ENCODE data around the gene TAS2R1.

The TAS2R1 gene, protein sequence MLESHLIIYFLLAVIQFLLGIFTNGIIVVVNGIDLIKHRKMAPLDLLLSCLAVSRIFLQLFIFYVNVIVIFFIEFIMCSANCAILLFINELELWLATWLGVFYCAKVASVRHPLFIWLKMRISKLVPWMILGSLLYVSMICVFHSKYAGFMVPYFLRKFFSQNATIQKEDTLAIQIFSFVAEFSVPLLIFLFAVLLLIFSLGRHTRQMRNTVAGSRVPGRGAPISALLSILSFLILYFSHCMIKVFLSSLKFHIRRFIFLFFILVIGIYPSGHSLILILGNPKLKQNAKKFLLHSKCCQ

DNA sequence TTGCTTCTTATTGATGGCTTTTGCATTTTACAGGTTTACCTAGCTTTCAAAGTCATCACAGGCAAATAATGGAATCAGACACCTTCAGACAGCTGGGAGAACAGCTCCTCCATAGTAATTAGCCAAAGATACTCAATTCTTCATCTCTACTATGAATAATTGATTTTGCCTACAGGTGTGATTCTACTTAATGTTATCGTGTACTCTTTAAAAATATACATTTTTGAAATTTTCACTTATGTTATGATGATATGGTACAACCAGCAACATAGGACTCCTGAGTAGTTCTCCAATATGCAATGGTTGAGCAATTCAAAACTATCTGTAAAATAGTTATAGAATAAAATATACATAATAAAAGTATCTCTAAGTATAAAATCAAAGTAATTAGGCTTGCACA is at the start of gene TAS2R1:
TAS2R1 (minus strand) TSS at position 101 of the 400 bp plus-strand sequence. CDS start 319 bp downstream, outside the sequence.
- no peak for DNase-seq
- in situ Hi-C loops (cut with MboI; ENCODE audit: low pct_unique_long_range_greater_than_20kb, low sequenced_read_pairs) = no loop called here

DNA sequence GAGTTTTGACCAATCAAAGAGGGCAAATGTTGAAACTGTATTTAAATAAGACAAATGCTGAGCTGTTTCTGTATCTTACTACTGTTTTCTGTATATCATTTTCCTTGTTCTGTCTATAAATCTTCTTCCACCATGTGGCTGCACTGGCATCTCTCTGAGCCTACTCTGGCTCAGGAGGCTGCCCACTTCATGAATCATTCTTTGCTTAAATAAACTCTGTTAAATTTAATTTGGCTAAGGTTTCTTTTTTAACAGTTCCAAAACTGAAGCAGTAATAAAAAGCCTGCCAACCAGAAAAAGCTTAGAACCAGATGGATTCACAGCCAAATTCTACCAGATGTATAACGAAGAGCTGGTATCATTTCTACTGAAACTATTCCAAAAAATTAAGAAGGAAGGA is 40.2 kb upstream of the TAS2R1 start:
- in situ Hi-C loops (cut with MboI; ENCODE audit: low pct_unique_long_range_greater_than_20kb, low sequenced_read_pairs) = no loop called here
- DNase-seq = no peak

DNA sequence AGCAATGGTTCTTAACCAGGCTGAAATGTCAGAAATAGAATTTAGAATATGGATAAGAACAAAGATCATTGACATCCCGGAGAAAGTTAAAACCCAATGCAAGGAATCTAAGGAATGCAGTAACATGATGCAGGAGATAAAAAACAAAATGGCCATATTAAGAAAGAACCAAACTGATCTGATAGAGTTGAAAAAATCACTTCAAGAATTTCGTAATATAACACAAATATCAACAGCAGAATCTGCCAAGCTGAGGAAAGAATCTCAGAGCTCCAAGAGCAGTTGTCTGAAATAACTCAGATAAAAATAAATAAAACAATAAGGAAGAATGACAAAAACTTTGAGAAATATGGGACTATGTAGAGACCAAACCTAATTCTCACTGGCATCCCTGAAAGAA is 37.8 kb upstream of the TAS2R1 start:
- no peak for DNase-seq
- in situ Hi-C loops (cut with MboI; ENCODE audit: low pct_unique_long_range_greater_than_20kb, low sequenced_read_pairs) = no loop called here

DNA sequence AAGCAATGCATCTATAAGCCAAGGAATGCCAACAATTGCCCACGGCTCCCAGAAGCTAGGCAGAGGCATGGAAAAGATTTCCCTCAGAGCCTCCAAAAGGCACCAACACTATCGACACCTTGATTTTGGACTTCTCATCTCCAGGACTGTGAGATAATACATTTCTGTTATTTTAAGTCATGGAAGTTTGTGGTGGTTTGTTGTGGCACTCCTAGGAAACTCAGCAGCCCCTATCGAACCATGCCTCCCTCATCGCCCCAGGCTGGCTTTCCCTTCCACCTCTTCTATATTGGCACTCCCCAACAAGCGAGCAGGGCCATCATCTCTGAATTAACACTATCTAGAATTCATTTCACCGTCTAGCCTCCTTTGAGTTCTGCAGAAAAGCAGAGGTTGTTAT is 33.7 kb upstream of the TAS2R1 start:
- DNase-seq = no peak
- in situ Hi-C loops (cut with MboI; ENCODE audit: low pct_unique_long_range_greater_than_20kb, low sequenced_read_pairs) = no loop called here

DNA sequence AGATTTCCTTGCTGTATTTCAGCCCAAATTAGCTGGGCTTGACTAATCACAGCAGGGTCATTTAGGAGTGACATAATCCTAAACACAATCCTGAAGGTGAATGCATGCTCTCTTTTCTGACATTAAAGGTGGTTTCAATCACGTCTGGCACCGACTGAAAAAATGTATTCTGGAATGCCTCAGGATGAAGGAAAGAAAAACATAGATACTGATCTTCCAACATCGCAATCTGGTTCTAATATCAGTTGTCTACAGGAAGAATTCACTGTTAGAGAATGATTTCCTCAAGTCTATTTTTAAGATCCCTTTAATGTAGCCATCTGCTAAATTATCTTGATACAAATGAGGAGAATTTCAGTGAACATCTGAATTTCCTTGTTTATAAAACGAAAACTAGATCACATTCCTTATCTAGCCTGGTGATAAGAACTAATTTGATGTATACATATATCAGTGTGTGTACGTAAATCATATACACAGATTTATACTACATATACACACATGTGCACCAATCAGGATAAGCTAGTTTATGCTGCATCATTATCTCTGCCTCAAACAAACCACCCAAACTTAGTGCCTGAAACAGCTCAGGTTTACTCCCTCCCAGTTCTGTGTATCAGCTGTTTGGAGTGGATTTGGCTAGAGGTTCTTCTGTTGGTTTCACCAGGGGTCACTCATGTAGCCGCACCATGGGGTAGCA is 31.3 kb upstream of the TAS2R1 start:
- in situ Hi-C loops (cut with MboI; ENCODE audit: low pct_unique_long_range_greater_than_20kb, low sequenced_read_pairs) = no loop called here
- DNase-seq = no peak

DNA sequence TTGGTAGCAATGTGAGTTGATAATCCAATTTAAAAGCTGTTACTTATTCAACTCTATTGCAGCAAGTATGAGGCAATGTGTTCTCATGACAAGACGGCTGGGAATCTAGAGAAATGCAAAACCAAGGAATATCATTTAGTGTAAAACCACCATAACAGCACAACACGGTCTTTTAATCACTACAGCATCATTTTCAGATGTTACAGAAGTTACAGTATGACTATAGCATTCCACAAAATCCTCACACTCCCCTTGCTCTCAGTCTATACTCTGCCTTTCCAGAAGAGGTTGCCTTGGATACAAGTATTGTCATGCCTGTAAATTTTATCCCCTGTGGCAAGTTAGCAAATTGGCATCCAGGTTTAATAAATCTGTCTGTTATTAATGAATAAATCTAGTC is 28.6 kb upstream of the TAS2R1 start:
- DNase-seq = no peak
- in situ Hi-C loops (cut with MboI; ENCODE audit: low pct_unique_long_range_greater_than_20kb, low sequenced_read_pairs) = no loop called here

DNA sequence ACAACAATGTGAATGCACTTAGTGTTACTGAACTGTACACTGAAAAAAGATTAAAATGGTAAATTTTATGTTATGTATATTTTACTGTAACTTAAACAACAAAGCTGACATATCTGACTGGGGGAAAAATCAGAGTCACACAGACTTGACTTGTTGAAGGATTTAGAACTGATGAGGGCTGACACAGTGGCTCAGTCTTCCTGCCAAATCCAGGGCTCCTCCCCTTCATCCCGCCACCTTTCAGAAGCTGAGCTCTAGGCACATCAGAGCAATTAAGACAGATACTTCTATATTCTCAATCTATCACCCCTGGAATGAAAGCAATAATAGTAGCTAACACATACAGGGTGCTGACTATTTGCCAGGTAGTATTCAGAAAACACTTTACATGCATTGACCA is 27.7 kb upstream of the TAS2R1 start:
- in situ Hi-C loops (cut with MboI; ENCODE audit: low pct_unique_long_range_greater_than_20kb, low sequenced_read_pairs) = no loop called here
- no peak for DNase-seq

DNA sequence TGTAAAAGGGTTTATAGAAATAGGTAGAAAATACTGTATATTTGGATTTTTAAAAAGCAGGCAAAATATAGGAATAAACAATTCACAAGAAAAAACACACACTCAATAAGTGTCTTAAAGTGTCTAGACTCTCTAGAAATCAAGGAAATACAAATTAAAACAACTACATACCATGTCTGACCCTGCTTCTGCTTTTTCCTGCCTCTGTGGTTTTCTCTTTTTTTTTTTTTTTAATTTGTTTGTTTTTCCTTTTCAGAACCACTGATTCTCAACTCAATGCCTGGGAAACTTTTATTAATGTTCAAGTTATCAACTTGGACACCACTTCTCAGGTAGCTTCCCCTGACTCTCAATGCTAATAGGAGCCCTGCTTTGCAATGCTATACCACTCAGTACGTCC is 25.5 kb upstream of the TAS2R1 start:
- in situ Hi-C loops (cut with MboI; ENCODE audit: low pct_unique_long_range_greater_than_20kb, low sequenced_read_pairs) = no loop called here
- no peak for DNase-seq

DNA sequence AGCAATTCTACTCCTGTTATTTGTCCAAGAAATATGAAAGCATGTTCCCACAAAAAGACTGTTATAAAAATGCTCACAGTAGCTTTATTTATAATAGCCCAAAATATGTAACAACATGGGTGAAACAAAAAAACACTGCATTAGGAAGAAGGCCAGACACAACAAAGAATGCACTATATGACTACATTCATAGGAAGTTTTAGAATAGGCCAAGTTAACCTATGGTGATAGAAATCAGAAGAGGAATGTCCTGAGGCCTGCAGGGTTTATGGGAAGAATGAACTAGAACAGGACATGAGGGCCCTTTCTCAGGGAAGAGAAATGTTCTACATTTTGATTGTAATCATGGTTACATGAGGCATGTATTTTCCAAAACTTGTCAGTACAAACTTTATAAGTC is 24.7 kb upstream of the TAS2R1 start:
- in situ Hi-C loops (cut with MboI; ENCODE audit: low pct_unique_long_range_greater_than_20kb, low sequenced_read_pairs) = no loop called here
- no peak for DNase-seq

DNA sequence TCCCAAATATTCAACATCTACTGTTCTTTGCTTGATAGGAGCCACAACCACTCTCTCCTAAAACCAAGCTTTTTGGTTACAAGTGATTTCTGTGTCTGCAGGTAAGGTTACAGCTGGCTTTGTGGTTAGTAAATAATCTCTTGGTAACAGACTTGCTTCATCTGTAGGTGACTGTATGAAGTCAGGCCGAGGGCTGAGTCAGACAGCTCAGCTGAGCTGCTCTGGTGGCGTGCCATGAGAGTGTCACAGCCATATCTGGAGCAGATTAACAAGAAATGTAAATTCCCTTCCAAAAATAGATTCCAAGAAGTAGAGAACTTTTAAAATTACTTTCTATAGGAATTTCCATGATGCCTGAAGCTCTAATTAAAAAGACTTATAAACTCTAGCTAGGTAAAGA is 23.7 kb upstream of the TAS2R1 start:
- no peak for DNase-seq
- in situ Hi-C loops (cut with MboI; ENCODE audit: low pct_unique_long_range_greater_than_20kb, low sequenced_read_pairs) = no loop called here

DNA sequence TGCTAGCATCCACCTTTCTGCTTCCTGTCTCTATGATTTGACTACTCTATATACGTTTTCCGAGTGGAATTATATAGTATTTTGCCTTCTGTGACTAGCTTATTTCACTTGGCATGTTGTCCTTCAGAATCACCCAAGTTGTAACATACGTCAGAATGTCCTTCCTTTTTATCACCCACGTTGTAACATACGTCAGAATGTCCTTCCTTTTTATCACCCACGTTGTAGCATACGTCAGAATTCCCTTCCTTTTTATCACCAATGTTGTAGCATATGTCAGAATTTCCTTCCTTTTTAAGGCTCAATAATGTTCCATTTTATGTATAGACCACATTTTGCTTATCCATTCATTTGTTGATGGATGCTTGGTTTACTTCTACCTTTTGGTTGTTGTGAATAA is 22.9 kb upstream of the TAS2R1 start:
- DNase-seq = no peak
- in situ Hi-C loops (cut with MboI; ENCODE audit: low pct_unique_long_range_greater_than_20kb, low sequenced_read_pairs) = no loop called here

DNA sequence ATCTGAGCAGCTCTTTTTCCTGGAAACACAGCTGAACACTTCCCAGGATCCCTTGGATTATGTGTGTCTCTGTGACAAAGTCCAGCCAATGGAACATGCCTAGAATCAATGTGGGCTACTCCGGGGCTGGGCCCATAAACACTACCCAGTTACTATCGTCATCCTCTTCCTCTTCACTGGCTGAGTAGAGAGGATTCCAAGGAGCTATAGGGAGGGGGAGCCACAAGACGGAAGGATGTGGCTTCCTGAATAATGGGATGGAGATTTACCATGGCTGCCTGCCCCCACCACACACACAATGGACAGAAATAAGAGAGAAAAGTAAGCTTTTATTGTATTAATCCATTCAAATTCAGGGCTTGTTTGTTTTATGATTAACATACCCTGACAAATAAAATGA is 22.1 kb upstream of the TAS2R1 start:
- in situ Hi-C loops (cut with MboI; ENCODE audit: low pct_unique_long_range_greater_than_20kb, low sequenced_read_pairs) = no loop called here
- no peak for DNase-seq

DNA sequence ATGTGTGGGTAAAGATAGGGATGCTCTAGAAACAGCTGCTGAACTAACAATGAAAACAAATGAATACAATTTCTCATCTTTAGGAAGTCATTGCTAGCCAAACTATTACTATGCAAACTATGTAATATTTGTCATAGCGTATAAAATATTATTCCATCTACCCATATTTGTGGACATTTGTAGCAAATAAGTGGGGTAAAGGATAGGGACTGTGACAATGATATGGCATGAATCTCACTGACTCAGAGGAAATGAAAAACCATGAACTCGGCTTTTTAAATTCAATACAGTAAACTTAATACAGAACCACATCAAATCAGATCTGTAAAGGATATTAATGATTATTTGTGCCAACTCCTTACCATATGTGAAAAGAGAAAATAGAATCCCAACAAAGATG is 16.7 kb upstream of the TAS2R1 start:
- in situ Hi-C loops (cut with MboI; ENCODE audit: low pct_unique_long_range_greater_than_20kb, low sequenced_read_pairs) = no loop called here
- no peak for DNase-seq

DNA sequence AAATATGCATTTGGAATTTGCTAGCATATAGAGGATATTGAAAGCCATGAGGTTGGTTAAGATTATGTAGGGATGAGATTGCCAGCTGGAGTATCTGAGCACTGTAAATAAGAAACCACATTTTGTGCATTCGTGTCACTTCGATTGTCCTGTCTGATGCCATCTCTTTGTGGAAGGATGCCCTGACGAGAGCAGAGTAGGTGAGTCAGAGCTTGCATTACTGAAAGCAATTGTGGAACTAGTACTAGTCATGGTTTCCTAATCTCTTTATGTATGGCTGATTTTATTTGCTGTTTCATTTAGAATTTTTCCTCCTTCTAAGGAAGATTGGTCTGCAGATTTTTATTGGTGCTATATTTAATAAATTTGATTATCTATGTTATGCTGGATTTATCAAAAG is 14.5 kb upstream of the TAS2R1 start:
- DNase-seq = no peak
- in situ Hi-C loops (cut with MboI; ENCODE audit: low pct_unique_long_range_greater_than_20kb, low sequenced_read_pairs) = no loop called here

DNA sequence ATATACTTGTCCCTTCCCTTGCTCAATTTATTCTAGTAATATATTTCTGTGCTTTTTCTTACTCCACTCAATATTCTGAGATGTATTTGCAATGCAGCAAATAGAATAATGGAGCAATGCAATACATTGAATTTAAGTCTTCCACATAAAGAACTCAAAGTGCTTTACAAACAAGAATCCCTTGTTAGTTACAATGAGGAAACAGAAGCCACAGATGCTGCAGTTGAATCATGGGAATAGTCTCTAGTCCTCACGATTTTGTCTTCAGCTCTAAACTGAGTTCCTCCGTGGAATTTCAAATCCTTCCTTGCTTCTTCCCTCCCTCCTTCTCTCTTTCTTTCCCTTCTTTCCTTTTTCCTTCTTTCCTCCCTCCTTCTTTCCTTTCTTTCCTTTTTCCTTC is 12.5 kb upstream of the TAS2R1 start:
- DNase-seq = no peak
- in situ Hi-C loops (cut with MboI; ENCODE audit: low pct_unique_long_range_greater_than_20kb, low sequenced_read_pairs) = no loop called here

DNA sequence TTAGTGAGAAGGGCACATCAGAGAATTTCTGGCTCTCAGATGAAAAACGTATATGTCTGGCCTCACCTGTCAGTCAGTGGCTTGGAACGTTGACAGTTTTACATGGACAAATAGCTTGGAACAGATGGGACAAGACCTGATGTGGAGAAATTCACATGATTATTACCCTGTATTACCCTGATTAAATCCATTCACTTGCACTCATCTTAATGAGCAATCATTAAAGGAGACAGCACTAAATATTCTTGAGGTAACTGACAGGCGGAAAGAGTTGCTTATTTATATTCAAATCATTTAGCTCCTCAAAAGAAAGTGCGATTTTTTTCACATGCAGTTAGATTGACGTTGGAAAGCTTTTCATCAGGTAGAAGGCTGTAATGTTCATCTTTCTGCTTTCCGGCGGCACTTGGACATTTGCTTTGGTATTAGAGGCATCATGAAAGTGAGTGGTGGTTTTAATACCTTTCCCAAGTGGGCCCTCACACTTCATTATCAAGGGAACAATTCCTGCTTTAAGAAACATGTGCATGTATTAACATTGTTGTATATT is 11.7 kb upstream of the TAS2R1 start:
- DNase-seq = no peak
- in situ Hi-C loops (cut with MboI; ENCODE audit: low pct_unique_long_range_greater_than_20kb, low sequenced_read_pairs) = no loop called here

DNA sequence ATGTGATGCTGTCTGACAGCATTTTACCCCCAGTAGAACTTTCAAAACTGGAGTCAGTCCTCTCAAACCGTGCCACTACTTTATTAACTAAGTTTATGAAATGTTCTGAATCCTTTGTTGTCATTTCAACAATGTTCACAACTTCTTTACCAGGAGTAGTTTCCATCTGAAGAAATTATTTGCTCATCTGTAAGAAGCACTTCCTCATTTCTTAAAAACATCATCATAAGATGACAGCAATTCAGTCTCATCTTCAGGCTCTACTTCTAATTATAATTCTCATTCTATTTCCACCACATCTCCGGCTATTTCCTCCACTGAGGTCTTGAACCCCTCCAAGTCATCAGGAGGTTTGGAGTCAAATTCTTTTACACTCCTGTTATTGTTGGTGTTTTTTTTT is 2.3 kb upstream of the TAS2R1 start:
- no peak for DNase-seq
- in situ Hi-C loops (cut with MboI; ENCODE audit: low pct_unique_long_range_greater_than_20kb, low sequenced_read_pairs) = no loop called here

DNA sequence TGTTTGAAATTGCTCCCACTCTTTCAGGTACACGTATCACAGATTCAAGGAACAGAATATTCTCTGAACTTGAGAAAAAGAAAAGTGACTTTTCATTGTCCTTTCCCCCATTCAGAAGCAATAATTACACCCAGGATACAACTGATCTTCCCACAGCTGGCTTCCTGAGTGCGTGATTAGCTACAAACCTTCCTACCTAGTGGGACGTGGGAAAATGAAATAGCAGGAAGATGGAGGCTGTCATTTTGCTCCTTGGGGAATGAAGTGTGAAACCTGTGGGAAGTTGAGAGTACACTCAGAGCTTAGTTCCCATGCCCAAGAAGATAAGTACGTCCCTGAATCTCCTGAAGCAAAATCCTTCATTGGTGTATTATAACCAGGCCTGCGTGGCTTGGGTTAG is 2.6 kb downstream of the TAS2R1 start:
- in situ Hi-C loops (cut with MboI; ENCODE audit: low pct_unique_long_range_greater_than_20kb, low sequenced_read_pairs) = no loop called here
- DNase-seq = no peak

DNA sequence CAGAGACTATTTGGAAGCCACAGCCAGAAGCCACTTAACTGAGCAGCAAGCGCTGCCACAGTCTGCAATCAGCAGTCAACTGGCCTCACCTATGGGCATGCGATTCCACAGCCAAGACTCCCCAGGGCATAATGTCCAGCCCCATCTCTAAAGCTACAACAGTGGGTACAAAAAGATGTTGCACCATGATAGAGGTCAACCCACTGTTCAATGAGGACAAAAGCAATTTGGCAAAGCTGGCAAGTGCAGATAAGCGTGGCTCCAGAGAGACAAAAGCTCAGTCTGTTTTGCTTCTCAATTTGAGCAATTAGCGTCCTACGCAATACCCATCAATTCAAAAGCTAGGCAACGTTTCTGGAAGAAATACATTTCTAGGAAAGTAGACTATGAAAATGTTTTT is 3.2 kb downstream of the TAS2R1 start:
- in situ Hi-C loops (cut with MboI; ENCODE audit: low pct_unique_long_range_greater_than_20kb, low sequenced_read_pairs) = no loop called here
- DNase-seq = no peak

DNA sequence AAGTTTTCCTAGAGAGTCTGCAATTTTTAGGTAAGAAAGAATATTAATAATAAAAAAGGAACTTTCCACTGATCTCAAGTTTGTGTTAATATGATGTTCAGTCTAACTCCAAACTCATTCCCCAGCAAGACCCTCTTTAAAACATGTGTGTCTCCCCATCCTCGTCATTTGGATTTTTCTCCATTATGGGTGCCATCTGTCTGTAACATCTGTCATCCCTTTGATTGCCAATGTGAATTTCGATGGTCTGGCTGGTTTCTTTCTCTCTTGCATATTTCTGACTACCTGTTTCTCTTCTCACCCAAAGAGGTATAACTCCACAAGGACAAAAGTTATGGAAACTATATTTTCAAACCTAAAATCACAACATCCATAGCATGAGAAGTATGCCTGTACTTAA is 4.4 kb downstream of the TAS2R1 start:
- DNase-seq = no peak
- in situ Hi-C loops (cut with MboI; ENCODE audit: low pct_unique_long_range_greater_than_20kb, low sequenced_read_pairs) = no loop called here

DNA sequence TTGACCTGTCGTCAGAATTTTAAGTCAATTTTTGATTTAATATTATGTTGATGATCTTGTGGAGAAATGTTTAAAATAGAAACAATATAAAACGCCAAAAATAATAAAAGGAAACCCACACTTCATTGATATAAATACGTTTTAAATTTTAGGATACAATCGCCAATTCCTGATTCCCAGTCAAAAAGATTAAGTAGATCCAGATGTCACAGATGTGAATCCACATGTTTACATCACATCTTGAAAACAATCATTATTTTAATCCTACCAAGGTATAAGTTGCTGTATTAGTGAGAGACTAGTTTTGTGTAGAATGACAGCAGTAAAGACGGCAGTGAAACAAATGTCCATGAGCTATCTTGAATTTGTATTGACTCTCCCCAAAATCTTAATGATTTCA is 4.9 kb downstream of the TAS2R1 start:
- in situ Hi-C loops (cut with MboI; ENCODE audit: low pct_unique_long_range_greater_than_20kb, low sequenced_read_pairs) = no loop called here
- no peak for DNase-seq
